K562 (cell line): Measurements from ENCODE around the gene CACNG3. TPM values are rescaled to one million over a fixed set of nuclear protein-coding genes. Genes with fewer than 3 reads are reported as not detected.
"Not testable (repeated sequence)": the region's sequence is repeated elsewhere in the genome, so short reads cannot be mapped to it uniquely, and the experiment has no call there.

Source experiments
- ATAC-seq: fragments of 200-7000 bp; cut with Tn5 transposase; 3 replicates; pipeline ENCODE4 v1.9.1; 2020; ENCODE audit warnings: moderate library complexity
- BruUV-seq: library from RNA; stranded (reverse); fragments of 400-500 nt; replicated peaks from 2 replicates; lab custom pipeline; 2021; lab: Mats Ljungman, UMichigan
- CTCF ChIA-PET: fragments of 300-600 bp; formaldehyde crosslinking; extraction: SDS; loops from one replicate; lab custom pipeline; 2021; ENCODE audit warnings: low intra/inter-chr PET ratio; lab: Yijun Ruan, JAX
- POLR2A ChIA-PET: fragments of 300-600, 350-650 bp; sonication (Branson Sonifier 250); formaldehyde crosslinking; extraction: SDS; loops from one replicate; lab custom pipeline; 2021; ENCODE audit warnings: antibody characterized with exemption, inconsistent platforms; lab: Yijun Ruan, JAX
- DNase-seq, 4 experiments: peaks; one replicate each; pipeline versions ENCODE4 v3.0.0 to v3.0.0-alpha.2; 2011 to 2018; ENCODE audit warnings: low spot score in 3 of 4, mixed read lengths in 3 of 4; ENCODE audit errors: extremely low read depth in 1 of 4
- FAIRE-seq: peaks from 2 replicates; lab custom pipeline; 2011; peaks lifted over from hg19 to GRCh38; lab: Jason Lieb, UNC
- H2AFZ ChIP-seq: 2 replicates; pipeline ENCODE4 v1.6.0; 2011; ENCODE audit warnings: low read depth, low read length, control low read depth, inconsistent platforms
- H3K27ac ChIP-seq: fragments of 200-600 bp; 3 replicates; pipeline ENCODE4 v1.8.0; 2011; ENCODE audit warnings: low read depth, mild to moderate bottlenecking, control low read depth, inconsistent platforms, low read length, moderate library complexity, mixed read lengths; ENCODE audit errors: extremely low read depth
- H3K27me3 ChIP-seq, 2 experiments: fragments of 300-600 bp in 1 of 2; 2 replicates in 1 of 2; 3 replicates in 1 of 2; pipeline versions ENCODE4 v1.6.0 to v1.8.0; 2011; ENCODE audit warnings: inconsistent platforms in 2 of 2, low read length in 2 of 2, mild to moderate bottlenecking in 1 of 2, mixed read lengths in 1 of 2, moderate library complexity in 1 of 2; ENCODE audit not compliant: control insufficient read depth in 2 of 2, insufficient read depth in 2 of 2
- H3K36me3 ChIP-seq: fragments of 300-600 bp; 3 replicates; pipeline ENCODE4 v1.8.0; 2011; ENCODE audit warnings: mild to moderate bottlenecking, low read length, inconsistent platforms; ENCODE audit not compliant: control insufficient read depth, insufficient read depth
- H3K4me1 ChIP-seq, 2 experiments: fragments of 200-600 bp in 1 of 2; replicated peaks in 1 of 2; 2 replicates in 1 of 2; 3 replicates in 1 of 2; pipeline versions ENCODE4 v1.5.1 to v1.8.0; 2011; ENCODE audit warnings: inconsistent platforms in 2 of 2, low read length in 2 of 2, mild to moderate bottlenecking in 1 of 2, mixed read lengths in 1 of 2, moderate library complexity in 1 of 2; ENCODE audit not compliant: control insufficient read depth in 2 of 2, insufficient read depth in 2 of 2
- H3K4me2 ChIP-seq: 2 replicates; pipeline ENCODE4 v1.6.1; 2011; ENCODE audit warnings: low read length, control low read depth, inconsistent platforms, mixed read lengths; ENCODE audit not compliant: insufficient read depth
- H3K4me3 ChIP-seq: fragments of 200-600 bp; sonication (generic), shearing (Covaris generic); 2 replicates; pipeline ENCODE4 v1.5.1; 2016; ENCODE audit warnings: control low read depth, inconsistent platforms
- H3K79me2 ChIP-seq: fragments of 200-600 bp; 3 replicates; pipeline ENCODE4 v1.8.0; 2011; ENCODE audit warnings: low read length, inconsistent platforms; ENCODE audit not compliant: control insufficient read depth, insufficient read depth
- H3K9ac ChIP-seq, 2 experiments: 2 replicates each; pipeline versions ENCODE4 v1.6.0 to v1.6.1; 2011; ENCODE audit warnings: low read depth in 2 of 2, low read length in 2 of 2, control low read depth in 1 of 2, inconsistent platforms in 1 of 2, mild to moderate bottlenecking in 1 of 2, mixed read lengths in 1 of 2; ENCODE audit not compliant: insufficient read depth in 1 of 2
- H3K9me1 ChIP-seq: one replicate; pipeline ENCODE4 v1.6.0; 2011; ENCODE audit warnings: inconsistent platforms, mild to moderate bottlenecking, low read length, moderate library complexity; ENCODE audit not compliant: control insufficient read depth, insufficient read depth
- H3K9me3 ChIP-seq: replicated peaks from 2 replicates; pipeline ENCODE4 v1.5.1; 2011; ENCODE audit warnings: low read depth, low read length, inconsistent platforms; ENCODE audit not compliant: control insufficient read depth, insufficient read depth
- H4K20me1 ChIP-seq: replicated peaks from 2 replicates; pipeline ENCODE4 v1.6.1; 2011; ENCODE audit warnings: low read length, inconsistent platforms, mixed read lengths; ENCODE audit not compliant: control insufficient read depth, insufficient read depth
- BHLHE40 ChIP-seq: IDR thresholded peaks from 2 replicates; pipeline ENCODE4 v1.6.1; 2011; ENCODE audit warnings: low read length, improper control_type of control experiment
- C11orf30 ChIP-seq: fragments of 450-650 bp; IDR thresholded peaks from 2 replicates; pipeline ENCODE4 v1.6.1; 2016; ENCODE audit warnings: low read depth, mild to moderate bottlenecking
- CCAR2 ChIP-seq: fragments of 200-400 bp; formaldehyde crosslinking; IDR thresholded peaks from 2 replicates; pipeline ENCODE4 v1.6.1; 2017; ENCODE audit warnings: mild to moderate bottlenecking, low read depth, low read length
- YBX1 ChIP-seq: fragments of 450-650 bp; IDR thresholded peaks from 2 replicates; pipeline ENCODE4 v1.7.1; 2016; ENCODE audit warnings: mild to moderate bottlenecking
- ZC3H11A ChIP-seq: IDR thresholded peaks from 2 replicates; pipeline ENCODE4 v1.6.1; 2012; ENCODE audit warnings: low read depth, low read length, improper control_type of control experiment
- ZNF324 ChIP-seq: fragments of 250-450 bp; sonication (Bioruptor Pico); IDR thresholded peaks from 2 replicates; pipeline ENCODE4 v1.4.0; 2020; ENCODE audit warnings: mild to moderate bottlenecking
- WGBS: fragments of 100-300 bp; shearing (Covaris generic); methylation state at CpG from one replicate; pipeline ENCODE4 v1.1.6; 2016; ENCODE audit warnings: low coverage, mixed read lengths; ENCODE audit not compliant: insufficient coverage; ENCODE audit errors: missing lambda C conversion rate; 5-methylcytosine and 5-hydroxymethylcytosine counted together
- in situ Hi-C: fragments of 300-500 bp; cut with MboI; formaldehyde crosslinking; loops from 4 replicates; pipeline ENCODE4 v1.15.0; 2018; ENCODE audit warnings: inconsistent platforms, mixed read lengths
- intact Hi-C: fragments of 100-400 bp; cut with micrococcal nuclease; formaldehyde crosslinking; loops from 2 replicates; pipeline ENCODE4 v1.14.2; 2022
- polyA plus RNA-seq, 8 experiments: library from polyadenylated mRNA; depleted of rRNA in 4 of 8; stranded (reverse) in 5 of 8; unstranded in 3 of 8; fragments of >200 nt; fragmentation: Nextera tagmentation in 2 of 8; fragmentation: Illumina TruSeq in 1 of 8; extraction: Ambion mirVana in 2 of 8; extraction: Trizol in 1 of 8; gene quantifications; 2 replicates each; pipeline versions ENCODE4 v1.2.1 to v1.2.3, GENCODE V29; 2011 to 2014; ENCODE audit warnings: inconsistent platforms in 1 of 8, missing spikeins in 1 of 8
- total RNA-seq, 7 experiments: library from RNA; depleted of rRNA in 6 of 7; stranded (reverse); fragments of >200 nt in 6 of 7; fragmentation: Illumina TruSeq in 2 of 7; extraction: Trizol in 2 of 7; gene quantifications; 2 replicates each; pipeline versions ENCODE4 v1.2.1 to v1.2.3, GENCODE V29; 2011 to 2021; ENCODE audit warnings: low replicate concordance in 1 of 7
- TF ChIP-seq, protein P1 (sequence below): fragments of 250-450 bp; sonication (Bioruptor Pico); IDR thresholded peaks from 2 replicates; pipeline ENCODE4 v1.5.0; 2021; ENCODE audit warnings: mild to moderate bottlenecking, borderline replicate concordance
- TF ChIP-seq, protein P2 (sequence below): fragments of 250-450 bp; sonication (Bioruptor Pico); IDR thresholded peaks from 2 replicates; pipeline ENCODE4 v1.4.0; 2020; ENCODE audit warnings: mild to moderate bottlenecking, moderate library complexity, borderline replicate concordance
- TF ChIP-seq, protein P3 (sequence below): IDR thresholded peaks from 2 replicates; pipeline ENCODE4 v1.6.1; 2014; ENCODE audit warnings: antibody characterized with exemption

The CACNG3 gene
- total and polyA plus RNA-seq, 9 of the 15 experiments (the other 6 are each of a cell fraction or from before 2014, with no cell fraction given), result not detected

DNA sequence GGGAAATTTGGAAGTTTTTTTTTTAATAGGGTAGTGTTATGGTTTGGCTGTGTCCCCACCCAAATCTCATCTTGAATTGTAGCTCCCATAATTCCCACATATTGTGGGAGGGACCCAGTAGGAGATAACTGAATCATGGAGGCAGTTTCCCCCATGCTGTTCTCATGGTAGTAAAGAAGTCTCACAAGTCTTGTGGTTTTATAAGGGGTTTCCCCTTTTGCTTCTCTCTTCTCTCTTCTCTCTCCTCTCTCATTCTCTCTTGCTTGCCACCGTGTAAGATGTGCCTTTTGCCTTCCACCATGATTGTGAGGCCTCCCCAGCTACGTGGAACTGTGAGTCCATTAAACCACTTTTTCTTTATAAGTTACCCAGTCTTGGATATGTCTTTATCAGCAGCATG lies 17.3 kb upstream of the CACNG3 start:
- intact Hi-C loops, DNase-seq, H3K9me1 ChIP-seq, H3K79me2 ChIP-seq, H4K20me1 ChIP-seq, ATAC-seq, in situ Hi-C loops, H3K4me3 ChIP-seq, H3K9ac ChIP-seq, H3K27me3 ChIP-seq, H2AFZ ChIP-seq, FAIRE-seq, BruUV-seq, H3K4me2 ChIP-seq, H3K36me3 ChIP-seq, POLR2A ChIA-PET, H3K9me3 ChIP-seq, H3K27ac ChIP-seq, CTCF ChIA-PET, H3K4me1 ChIP-seq: not testable (repeated sequence)
- WGBS, result 0% methylated on average over 2 of the region's 2 CpGs

DNA sequence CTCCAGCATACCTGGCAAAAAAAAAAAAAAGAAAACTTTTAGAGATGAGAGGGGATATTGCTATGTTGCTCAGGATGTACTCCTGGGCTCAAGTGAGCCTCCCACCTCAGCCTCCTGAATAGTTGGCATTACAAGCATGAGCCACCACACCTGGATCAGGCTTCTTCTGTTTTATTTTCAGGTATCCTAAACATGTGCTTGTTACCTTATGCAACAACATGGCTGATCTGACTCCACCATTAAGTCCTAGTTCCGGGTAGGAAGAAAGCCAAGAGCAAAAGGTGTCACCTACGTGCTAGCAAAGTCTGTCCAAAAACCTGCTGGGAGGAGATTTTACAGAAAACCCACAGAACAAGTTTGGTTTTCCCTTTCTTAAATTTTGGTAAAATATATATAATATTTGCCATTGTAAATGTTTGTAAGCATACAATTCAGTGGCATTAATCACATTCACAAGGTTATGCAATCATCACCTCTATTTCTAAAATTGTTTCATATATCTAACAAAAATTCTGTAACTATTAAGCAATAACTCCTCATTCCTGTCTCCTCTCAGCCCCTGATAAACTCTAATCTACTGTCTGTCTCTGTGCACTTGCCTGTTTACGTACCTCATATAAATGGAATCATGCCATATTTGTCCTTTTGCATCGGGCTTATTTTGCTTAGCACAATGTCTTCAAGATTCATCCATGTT lies 9.1 kb upstream of the CACNG3 start:
- no peaks in the 10 kb centered on the region for H3K9me3 ChIP-seq
- WGBS, result 5% methylated on average over 4 of the region's 4 CpGs
- BruUV-seq, result no TSS peak
- CTCF ChIA-PET, result no interaction called here
- FAIRE-seq (no peak), DNase-seq (no peak), ATAC-seq (no peak)
- in situ Hi-C loops (no loop called here), intact Hi-C loops (no loop called here)
- H3K4me1 ChIP-seq, result no peaks in the 10 kb centered on the region
- no peaks in the 10 kb centered on the region for H3K36me3 ChIP-seq
- no peaks in the 10 kb centered on the region for H4K20me1 ChIP-seq
- H3K27ac ChIP-seq, result no peak overlapping the region
- H3K9ac ChIP-seq, result no peak overlapping the region
- POLR2A ChIA-PET, result no interaction called here
- no peaks in the 10 kb centered on the region for H3K9me1 ChIP-seq
- no peak overlapping the region for H3K4me3 ChIP-seq
- peaks cover 0 to 6% of the 10 kb centered on the region in 2 experiments; a peak in 3 of 5 replicates for H3K27me3 ChIP-seq
- H3K4me2 ChIP-seq, result no peak overlapping the region
- H3K79me2 ChIP-seq, result no peaks in the 10 kb centered on the region
- no peak overlapping the region for H2AFZ ChIP-seq
- no peak for TF ChIP-seq BHLHE40
- TF ChIP-seq, protein P1, sequence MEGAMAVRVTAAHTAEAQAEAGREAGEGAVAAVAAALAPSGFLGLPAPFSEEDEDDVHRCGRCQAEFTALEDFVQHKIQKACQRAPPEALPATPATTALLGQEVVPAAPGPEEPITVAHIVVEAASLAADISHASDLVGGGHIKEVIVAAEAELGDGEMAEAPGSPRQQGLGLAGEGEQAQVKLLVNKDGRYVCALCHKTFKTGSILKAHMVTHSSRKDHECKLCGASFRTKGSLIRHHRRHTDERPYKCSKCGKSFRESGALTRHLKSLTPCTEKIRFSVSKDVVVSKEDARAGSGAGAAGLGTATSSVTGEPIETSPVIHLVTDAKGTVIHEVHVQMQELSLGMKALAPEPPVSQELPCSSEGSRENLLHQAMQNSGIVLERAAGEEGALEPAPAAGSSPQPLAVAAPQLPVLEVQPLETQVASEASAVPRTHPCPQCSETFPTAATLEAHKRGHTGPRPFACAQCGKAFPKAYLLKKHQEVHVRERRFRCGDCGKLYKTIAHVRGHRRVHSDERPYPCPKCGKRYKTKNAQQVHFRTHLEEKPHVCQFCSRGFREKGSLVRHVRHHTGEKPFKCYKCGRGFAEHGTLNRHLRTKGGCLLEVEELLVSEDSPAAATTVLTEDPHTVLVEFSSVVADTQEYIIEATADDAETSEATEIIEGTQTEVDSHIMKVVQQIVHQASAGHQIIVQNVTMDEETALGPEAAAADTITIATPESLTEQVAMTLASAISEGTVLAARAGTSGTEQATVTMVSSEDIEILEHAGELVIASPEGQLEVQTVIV (CRISPR knock-in tag), result no peak
- TF ChIP-seq, protein P2, sequence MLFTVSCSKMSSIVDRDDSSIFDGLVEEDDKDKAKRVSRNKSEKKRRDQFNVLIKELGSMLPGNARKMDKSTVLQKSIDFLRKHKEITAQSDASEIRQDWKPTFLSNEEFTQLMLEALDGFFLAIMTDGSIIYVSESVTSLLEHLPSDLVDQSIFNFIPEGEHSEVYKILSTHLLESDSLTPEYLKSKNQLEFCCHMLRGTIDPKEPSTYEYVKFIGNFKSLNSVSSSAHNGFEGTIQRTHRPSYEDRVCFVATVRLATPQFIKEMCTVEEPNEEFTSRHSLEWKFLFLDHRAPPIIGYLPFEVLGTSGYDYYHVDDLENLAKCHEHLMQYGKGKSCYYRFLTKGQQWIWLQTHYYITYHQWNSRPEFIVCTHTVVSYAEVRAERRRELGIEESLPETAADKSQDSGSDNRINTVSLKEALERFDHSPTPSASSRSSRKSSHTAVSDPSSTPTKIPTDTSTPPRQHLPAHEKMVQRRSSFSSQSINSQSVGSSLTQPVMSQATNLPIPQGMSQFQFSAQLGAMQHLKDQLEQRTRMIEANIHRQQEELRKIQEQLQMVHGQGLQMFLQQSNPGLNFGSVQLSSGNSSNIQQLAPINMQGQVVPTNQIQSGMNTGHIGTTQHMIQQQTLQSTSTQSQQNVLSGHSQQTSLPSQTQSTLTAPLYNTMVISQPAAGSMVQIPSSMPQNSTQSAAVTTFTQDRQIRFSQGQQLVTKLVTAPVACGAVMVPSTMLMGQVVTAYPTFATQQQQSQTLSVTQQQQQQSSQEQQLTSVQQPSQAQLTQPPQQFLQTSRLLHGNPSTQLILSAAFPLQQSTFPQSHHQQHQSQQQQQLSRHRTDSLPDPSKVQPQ, result no peak
- TF ChIP-seq C11orf30, result no peak
- TF ChIP-seq, protein P3, sequence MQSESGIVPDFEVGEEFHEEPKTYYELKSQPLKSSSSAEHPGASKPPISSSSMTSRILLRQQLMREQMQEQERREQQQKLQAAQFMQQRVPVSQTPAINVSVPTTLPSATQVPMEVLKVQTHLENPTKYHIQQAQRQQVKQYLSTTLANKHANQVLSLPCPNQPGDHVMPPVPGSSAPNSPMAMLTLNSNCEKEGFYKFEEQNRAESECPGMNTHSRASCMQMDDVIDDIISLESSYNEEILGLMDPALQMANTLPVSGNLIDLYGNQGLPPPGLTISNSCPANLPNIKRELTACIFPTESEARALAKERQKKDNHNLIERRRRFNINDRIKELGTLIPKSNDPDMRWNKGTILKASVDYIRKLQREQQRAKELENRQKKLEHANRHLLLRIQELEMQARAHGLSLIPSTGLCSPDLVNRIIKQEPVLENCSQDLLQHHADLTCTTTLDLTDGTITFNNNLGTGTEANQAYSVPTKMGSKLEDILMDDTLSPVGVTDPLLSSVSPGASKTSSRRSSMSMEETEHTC, result no peak
- TF ChIP-seq CCAR2, result no peak
- TF ChIP-seq ZNF324, result no peak
- TF ChIP-seq ZC3H11A, result no peak
- TF ChIP-seq YBX1, result no peak
